AG04450 (cell line): Measurements from ENCODE around the gene RHEX. TPM values are rescaled to one million over a fixed set of nuclear protein-coding genes. Genes with fewer than 3 reads are reported as not detected.

Experiments
- CTCF ChIA-PET: fragments of 300-600, 350-600 bp; formaldehyde crosslinking; extraction: SDS; loops from one replicate; lab custom pipeline; 2022; ENCODE audit warnings: antibody characterized with exemption, inconsistent platforms; lab: Charles Lee
- POLR2A ChIA-PET: fragments of 350-600 bp; formaldehyde crosslinking; extraction: SDS; loops from one replicate; lab custom pipeline; 2021; ENCODE audit warnings: antibody characterized with exemption, inconsistent platforms; lab: Yijun Ruan, JAX
- DNase-seq: peaks from one replicate; pipeline ENCODE4 v3.0.0-alpha.2; 2011; ENCODE audit warnings: low read depth, low spot score
- H3K27ac ChIP-seq: one replicate; pipeline ENCODE4 v1.5.1; 2012; ENCODE audit warnings: low read depth, low read length, control low read depth
- H3K27me3 ChIP-seq: one replicate; pipeline ENCODE4 v1.6.0; 2012; ENCODE audit warnings: low read length; ENCODE audit not compliant: control insufficient read depth, insufficient read depth
- H3K4me3 ChIP-seq: 2 replicates; pipeline ENCODE4 v1.5.1; 2011; ENCODE audit warnings: mild to moderate bottlenecking, low read depth, low read length, control low read depth
- H3K9me3 ChIP-seq: 2 replicates; pipeline ENCODE4 v1.5.1; 2012; ENCODE audit warnings: low read length; ENCODE audit not compliant: control insufficient read depth, insufficient read depth
- CTCF ChIP-seq: IDR thresholded peaks from 2 replicates; pipeline ENCODE4 v1.5.1; 2011; ENCODE audit warnings: low read depth, low read length, control low read depth, inconsistent platforms
- polyA plus RNA-seq: library from polyadenylated mRNA; depleted of rRNA; stranded (reverse); fragments of >200 nt; gene quantifications from 2 replicates; pipeline ENCODE4 v1.2.3, GENCODE V29; 2011

Gene RHEX
- polyA plus RNA-seq, 1 experiment: not detected

GRCh38 chr1:206021626-206022365, 31.2 kb upstream of the RHEX start:
- TF ChIP-seq CTCF: no peak
- no peak overlapping the region for H3K27ac ChIP-seq
- no peaks in the 10 kb centered on the region for H3K9me3 ChIP-seq
- DNase-seq: no peak
- H3K4me3 ChIP-seq: no peak overlapping the region
- CTCF ChIA-PET: interaction anchor here (1.1 kb wide), 1 partner anchor 9 kb away, joined by 4 read pairs; no protein-coding TSS in a partner anchor
- POLR2A ChIA-PET: no interaction called here
- peaks cover 13% of the 10 kb centered on the region for H3K27me3 ChIP-seq

DNA sequence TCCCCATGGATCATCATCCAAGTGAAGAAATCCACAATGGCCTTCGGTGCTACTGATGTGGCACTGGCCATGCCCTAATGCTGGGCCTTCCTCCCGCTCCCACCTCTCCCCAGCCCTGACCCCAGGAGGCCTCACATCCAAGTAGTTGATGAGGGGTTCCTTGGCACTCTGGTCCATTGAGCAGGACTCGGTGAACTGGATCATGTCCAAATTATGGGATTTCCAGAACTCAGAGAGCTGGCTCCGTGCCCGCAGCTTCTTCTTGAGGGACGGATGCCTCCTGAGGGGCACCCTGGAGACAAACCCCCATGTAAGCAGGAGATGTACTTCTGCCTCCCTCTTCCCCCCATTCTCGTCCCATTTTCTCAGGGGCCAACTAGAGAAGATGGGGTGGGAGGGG, 30.2 kb upstream of the RHEX start:
- POLR2A ChIA-PET: no interaction called here
- TF ChIP-seq CTCF: no peak
- H3K4me3 ChIP-seq: no peak overlapping the region
- H3K9me3 ChIP-seq: no peaks in the 10 kb centered on the region
- no peak overlapping the region for H3K27ac ChIP-seq
- DNase-seq: no peak
- peaks cover 14% of the 10 kb centered on the region for H3K27me3 ChIP-seq
- CTCF ChIA-PET: interaction anchor here (1.1 kb wide), 1 partner anchor 8 kb away, joined by 4 read pairs; no protein-coding TSS in a partner anchor

- Histone ChIP-seq H3K9me3 (no peaks in the 10 kb centered on the region), H3K27me3 (peaks cover 20% of the 10 kb centered on the region), H3K27ac (no peak within 1 kb of the TSS), H3K4me3 (no peak within 1 kb of the TSS)
- CTCF ChIA-PET: no interaction called here
- POLR2A ChIA-PET: no interaction called here
- TF ChIP-seq CTCF: no peak
- DNase-seq: no peak
Observed at GRCh38 chr1:206023695-206024094, 29.3 kb upstream of the RHEX start, which contains the start of gene CTSE. Gene CTSE, minus strand, starts transcription at chr1:206023895. Its CDS starts 104 bp downstream, at chr1:206023791.

- TF ChIP-seq CTCF: no peak
- Histone ChIP-seq H3K27ac (no peak overlapping the region), H3K4me3 (no peak overlapping the region), H3K27me3 (peaks cover 25% of the 10 kb centered on the region), H3K9me3 (no peaks in the 10 kb centered on the region)
- ChIA-PET POLR2A (no interaction called here), CTCF (interaction anchor here (0.8 kb wide), 1 partner anchor 41 kb away, joined by 3 read pairs; no protein-coding TSS in a partner anchor)
- DNase-seq: no peak
Observed at GRCh38 chr1:206025283-206025820, 27.6 kb upstream of the RHEX start.

- ChIA-PET POLR2A (no interaction called here), CTCF (interaction anchor here (1.2 to 2.7 kb wide), 8 partner anchors 15 to 85 kb away, joined by 4 to 27 read pairs (median 8); partner anchors contain the start of gene RAB7B)
- Histone ChIP-seq H3K27me3 (peaks cover 46% of the 10 kb centered on the region), H3K27ac (no peak overlapping the region), H3K9me3 (peaks cover 2% of the 10 kb centered on the region; the same call in 1 of the 2 replicates), H3K4me3 (no peak overlapping the region)
- no peak for DNase-seq
- TF ChIP-seq CTCF: no peak
Observed at GRCh38 chr1:206029484-206029883, 23.5 kb upstream of the RHEX start.
